NCI-H2107 treated with DMSO at 0.1 percent for 48 hours (cell line): ENCODE results near the gene ACSM2B.
"Not testable (repeated sequence)": the region's sequence is repeated elsewhere in the genome, so short reads cannot be mapped to it uniquely, and the experiment has no call there.

Experiments
- DNase-seq: peaks from one replicate; lab custom pipeline; 2025; ENCODE audit not compliant: unreplicated experiment; lab: John Stamatoyannopoulos, UW

Gene ACSM2B

DNA sequence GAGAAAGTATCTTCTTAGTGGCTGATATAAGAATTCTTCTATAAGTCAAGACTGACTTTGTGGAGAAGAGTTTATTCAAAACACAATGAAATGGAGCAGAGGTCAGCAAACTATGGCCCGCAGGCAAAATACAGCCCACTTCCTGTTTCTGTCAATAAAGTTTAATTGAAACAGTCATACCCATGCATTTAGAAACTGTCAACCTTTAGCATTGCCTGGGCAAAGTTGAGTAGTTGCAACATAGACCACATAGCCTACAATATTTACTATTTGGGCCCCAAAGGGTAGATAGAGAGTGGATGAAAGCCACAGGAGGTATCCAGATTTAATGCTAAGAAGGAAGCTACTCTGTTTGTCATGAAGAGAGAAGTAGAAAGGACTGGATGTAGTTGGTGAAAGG, 38.0 kb downstream of the ACSM2B start:
- no peak for DNase-seq

DNA sequence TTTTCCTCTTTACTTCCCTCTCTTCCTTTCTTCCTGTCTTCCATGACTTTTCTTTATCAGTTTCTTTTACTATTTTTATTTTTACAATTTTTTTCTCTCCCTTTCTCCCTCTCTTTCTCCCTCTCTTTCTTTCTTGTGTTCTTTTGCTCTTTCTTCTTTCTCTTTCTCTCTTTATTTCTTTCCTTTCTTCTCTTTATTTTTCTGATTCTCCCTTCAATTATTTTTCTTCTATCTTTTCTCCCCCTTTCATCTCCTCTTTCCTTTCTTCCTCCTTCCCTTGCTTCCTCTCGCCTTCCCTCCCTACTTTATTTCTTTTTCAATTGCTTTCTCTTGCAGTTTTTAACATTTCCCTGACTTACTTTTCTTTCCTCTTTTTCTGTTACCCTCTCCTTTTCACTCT, 39.5 kb downstream of the ACSM2B start:
- DNase-seq = not testable (repeated sequence)

DNA sequence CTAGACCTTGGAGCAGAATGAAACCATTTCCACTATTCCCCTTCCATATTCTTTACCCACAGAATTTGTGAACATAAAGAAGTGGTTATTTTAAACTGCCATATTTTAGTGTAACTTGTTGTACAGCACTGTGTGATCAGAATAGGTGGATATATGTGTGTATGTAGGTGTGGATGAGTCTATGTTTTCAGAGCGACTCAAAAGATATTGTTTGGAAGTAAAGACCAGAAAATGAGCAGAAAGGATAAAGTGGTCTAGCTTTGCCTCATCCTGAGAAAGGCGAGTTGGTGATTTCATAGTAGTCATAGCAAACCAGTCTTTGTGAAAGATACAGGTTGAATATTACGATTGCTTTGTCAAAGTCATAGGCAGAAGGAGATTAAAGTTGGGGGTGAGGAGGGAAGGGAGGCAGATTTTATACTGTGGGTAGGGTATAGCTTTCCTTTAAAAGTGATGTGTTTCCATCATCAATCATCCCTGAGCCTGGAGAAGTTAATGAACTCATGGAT, 43.8 kb downstream of the ACSM2B start:
- not testable (repeated sequence) for DNase-seq

DNA sequence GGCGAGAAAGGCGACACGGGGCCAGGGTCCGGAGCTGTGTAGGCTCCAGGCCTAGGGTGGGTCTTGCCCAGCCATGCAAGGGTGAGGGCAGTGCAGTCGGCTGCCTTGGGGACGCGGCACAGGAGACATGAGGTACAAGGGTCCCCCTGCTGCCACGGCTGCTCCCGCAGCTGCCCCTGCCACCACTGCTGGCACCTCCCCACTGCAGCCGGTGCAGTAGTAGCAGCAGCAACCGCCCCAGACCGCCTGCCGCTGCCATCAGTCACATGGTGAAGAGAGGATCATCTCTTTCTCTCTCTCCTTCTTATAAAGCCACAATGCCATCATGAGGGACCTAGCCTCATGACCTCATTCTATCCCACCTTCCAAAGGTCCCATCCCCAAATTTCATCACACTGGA, 44.4 kb downstream of the ACSM2B start:
- DNase-seq = not testable (repeated sequence)

DNA sequence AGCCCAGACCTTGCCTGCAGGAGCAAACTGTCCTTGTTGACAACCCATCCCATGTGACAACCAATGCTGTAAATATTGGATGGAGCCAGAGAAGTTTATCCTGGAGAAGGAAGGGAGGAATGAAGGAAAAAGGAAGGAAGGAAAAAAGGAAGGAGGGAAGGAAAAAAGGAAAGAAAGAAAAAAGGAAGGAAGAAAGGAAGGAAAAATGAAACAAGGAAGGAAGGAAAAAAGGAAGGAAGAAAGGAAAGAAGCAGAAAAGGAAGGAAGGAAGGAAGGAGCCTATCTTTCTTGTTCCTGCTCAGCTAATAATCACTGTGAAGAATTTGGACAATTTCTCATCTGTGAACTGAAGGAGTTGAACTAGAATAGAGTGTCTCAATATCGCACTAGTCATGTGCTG, 56.1 kb downstream of the ACSM2B start:
- no peak for DNase-seq

DNA sequence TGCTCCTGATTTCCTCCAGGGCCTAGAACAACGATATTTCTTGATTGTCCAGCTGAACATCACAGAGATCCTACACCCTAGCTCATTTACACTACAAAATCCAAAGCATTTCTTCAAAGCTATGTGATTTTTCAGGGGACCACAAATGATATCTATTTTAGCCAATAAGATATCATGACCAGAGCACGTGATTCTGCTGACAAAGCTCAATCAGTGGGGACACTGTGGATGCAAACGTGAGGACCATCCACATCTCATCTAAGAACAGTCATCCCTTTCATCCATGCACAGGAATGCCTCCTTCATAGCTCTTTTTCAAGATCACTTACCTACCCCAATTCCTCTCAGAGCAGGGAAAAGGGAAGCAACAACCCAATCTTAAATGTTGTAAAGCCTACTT, 56.9 kb downstream of the ACSM2B start:
- no peak for DNase-seq

DNA sequence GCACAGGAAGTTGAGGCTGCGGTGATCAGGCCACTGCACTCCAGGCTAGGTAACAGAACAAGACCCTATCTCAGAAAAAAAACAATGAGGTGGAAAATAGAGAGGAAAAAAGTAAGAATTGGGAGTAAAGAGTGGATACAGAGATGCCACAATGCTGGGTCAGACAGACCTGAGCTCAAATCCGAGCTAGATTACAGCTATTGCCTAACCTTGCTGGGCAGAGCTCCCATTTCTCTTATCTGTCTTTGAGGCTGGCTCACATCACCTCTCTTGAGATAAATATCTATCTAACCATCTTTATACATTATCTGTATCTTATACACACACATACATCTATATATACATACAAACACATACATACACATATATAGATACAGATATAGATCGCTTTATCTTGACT, 59.0 kb downstream of the ACSM2B start:
- no peak for DNase-seq

DNA sequence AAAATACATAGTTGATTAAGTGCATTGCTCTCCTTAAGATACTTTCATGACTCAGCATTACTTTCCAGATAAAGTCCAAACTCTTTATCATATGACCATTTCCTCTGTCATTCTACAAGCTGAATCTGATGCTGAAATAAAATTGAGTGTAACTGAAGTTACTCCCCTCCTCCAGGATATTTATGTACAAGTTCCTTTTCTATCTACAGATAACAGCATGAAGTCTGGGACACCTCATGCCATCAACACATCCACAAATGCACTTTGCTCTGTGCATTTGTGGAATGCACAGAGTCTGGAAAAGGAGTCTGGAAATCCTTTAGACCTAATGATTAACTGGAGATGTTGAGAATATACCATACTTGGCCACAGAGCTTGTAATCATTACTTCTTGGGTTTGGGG, 60.5 kb downstream of the ACSM2B start:
- no peak for DNase-seq

DNA sequence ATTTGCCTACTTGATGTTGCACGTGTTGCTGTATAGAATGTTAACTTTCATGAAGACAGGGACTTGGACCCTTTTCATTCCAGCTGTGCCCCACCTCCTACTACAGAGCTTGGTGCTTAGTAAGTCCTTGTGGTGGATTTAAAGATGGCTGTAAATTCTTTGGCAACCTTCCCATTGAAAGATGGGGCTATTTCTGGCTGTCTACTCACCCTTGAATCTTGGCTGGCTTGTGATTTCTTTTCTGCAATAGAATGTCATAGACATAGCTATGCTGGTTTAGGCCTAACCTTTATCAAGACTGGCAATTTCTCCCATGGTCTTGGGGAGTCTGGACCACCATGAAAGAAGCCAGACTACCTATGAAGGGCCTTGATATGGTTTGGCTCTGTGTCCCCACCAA, 65.8 kb downstream of the ACSM2B start:
- no peak for DNase-seq

DNA sequence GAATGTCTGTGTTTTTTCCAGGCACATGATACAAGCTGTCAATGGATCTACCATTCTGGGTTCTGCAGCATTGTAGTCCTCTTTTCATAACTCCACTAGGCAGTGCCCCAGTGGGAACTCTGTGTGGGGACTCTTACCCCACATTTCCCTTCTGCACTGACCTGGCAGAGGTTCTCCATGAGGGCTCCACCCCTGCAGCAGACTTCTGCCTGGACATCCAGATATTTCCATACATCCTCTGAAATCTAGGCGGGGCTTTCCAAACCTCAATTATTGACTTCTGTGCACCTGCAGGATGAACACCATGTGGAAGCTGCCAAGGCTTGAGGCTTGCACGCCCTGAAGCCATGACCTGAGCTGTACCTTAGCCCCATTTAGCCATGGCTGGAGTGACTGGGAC, 68.9 kb downstream of the ACSM2B start:
- no peak for DNase-seq

DNA sequence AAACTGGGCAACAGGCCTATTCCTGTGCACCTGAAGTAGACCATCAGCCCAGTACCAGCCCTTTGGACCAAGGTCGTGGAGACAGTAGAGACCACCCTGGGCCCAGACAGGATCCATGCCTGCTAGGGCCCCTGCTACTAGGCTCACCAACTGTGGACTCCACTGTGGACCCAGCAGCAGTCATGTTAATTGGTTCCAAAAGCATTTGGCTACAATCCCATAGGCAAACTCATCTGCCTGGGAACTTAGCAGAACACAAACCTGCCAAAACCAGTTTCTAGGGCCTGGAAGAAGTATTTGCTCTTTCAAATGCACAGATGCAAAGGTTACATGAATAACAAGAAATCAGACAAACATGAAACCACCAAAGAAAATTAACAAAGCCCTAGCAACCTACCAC, 71.7 kb downstream of the ACSM2B start:
- DNase-seq = no peak

DNA sequence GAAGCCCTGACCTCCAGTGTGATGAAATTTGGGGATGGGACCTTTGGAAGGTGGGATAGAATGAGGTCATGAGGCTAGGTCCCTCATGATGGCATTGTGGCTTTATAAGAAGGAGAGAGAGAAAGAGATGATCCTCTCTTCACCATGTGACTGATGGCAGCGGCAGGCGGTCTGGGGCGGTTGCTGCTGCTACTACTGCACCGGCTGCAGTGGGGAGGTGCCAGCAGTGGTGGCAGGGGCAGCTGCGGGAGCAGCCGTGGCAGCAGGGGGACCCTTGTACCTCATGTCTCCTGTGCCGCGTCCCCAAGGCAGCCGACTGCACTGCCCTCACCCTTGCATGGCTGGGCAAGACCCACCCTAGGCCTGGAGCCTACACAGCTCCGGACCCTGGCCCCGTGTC, 84.7 kb downstream of the ACSM2B start:
- not testable (repeated sequence) for DNase-seq

DNA sequence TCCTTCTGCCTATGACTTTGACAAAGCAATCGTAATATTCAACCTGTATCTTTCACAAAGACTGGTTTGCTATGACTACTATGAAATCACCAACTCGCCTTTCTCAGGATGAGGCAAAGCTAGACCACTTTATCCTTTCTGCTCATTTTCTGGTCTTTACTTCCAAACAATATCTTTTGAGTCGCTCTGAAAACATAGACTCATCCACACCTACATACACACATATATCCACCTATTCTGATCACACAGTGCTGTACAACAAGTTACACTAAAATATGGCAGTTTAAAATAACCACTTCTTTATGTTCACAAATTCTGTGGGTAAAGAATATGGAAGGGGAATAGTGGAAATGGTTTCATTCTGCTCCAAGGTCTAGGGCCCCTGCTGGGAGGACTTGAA, 85.2 kb downstream of the ACSM2B start:
- not testable (repeated sequence) for DNase-seq
